ENCODE measurements around the gene NUDT21. TPM values are rescaled to one million over a fixed set of nuclear protein-coding genes. Genes with fewer than 3 reads are reported as not detected.

Gene NUDT21
- total RNA-seq, 1 donor from 2014 or later, result 239 TPM

DNA sequence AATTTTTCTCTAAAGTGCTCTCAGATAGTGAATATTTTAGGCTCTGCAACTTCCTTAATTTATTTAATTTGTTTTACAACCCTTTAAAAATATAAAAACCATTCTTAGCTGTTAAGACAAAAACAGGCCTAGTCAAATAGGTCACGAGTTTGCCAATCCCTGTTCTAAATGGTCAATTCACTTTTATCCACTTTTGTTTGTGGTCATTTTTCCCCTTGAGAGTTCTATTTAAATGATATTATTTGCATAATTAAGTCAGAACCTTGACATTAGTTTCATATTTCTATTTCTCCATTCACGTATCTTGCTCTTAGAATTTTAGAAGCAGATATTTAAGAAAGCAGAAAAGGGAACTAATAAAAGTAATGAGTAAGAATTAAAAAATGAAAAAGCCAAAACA, 29.8 kb downstream of the NUDT21 start:
- H3K4me3 Mint-ChIP-seq, result peak overlapping the region; percentile 34
- no peaks in the 10 kb centered on the region for H3K36me3 Mint-ChIP-seq (ENCODE audit: low read depth)
- DNase-seq (ENCODE audit: low read depth, low spot score), result no peak
- H3K27ac Mint-ChIP-seq (ENCODE audit: unreplicated experiment), result no peak overlapping the region
- peaks cover 45% of the 10 kb centered on the region for H3K4me1 Mint-ChIP-seq
- TF ChIP-seq, protein P1, sequence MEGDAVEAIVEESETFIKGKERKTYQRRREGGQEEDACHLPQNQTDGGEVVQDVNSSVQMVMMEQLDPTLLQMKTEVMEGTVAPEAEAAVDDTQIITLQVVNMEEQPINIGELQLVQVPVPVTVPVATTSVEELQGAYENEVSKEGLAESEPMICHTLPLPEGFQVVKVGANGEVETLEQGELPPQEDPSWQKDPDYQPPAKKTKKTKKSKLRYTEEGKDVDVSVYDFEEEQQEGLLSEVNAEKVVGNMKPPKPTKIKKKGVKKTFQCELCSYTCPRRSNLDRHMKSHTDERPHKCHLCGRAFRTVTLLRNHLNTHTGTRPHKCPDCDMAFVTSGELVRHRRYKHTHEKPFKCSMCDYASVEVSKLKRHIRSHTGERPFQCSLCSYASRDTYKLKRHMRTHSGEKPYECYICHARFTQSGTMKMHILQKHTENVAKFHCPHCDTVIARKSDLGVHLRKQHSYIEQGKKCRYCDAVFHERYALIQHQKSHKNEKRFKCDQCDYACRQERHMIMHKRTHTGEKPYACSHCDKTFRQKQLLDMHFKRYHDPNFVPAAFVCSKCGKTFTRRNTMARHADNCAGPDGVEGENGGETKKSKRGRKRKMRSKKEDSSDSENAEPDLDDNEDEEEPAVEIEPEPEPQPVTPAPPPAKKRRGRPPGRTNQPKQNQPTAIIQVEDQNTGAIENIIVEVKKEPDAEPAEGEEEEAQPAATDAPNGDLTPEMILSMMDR (conservative IDR thresholded peaks at IDR 0.05), result no peak
- H3K27me3 Mint-ChIP-seq (ENCODE audit: low read depth), result no peaks in the 10 kb centered on the region
- no peaks in the 10 kb centered on the region for H3K9me3 Mint-ChIP-seq

DNA sequence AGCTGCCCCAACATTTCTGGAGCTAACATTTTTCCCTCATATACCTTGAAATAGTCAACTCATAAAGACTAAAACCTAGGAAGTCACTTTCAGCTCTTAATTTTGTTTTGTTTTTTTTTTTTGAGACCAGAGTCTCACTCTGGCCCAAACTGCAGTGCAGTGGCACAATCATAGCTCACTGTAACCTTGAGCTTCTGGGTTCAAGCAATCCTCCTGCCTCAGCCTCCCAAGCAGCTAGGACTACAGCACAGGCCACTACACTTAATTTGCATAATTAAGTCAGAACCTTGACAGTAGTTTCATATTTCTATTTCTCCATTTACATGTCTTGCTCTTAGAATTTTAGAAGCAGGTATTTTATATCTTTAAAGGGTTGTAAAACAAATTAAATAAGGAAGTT, 30.5 kb downstream of the NUDT21 start:
- no peaks in the 10 kb centered on the region for H3K36me3 Mint-ChIP-seq (ENCODE audit: low read depth)
- H3K4me3 Mint-ChIP-seq, result peak overlapping the region; percentile 67
- TF ChIP-seq, protein P1 (conservative IDR thresholded peaks at IDR 0.05), result no peak
- DNase-seq (ENCODE audit: low read depth, low spot score), result no peak
- peaks cover 45% of the 10 kb centered on the region for H3K4me1 Mint-ChIP-seq
- H3K27me3 Mint-ChIP-seq (ENCODE audit: low read depth), result no peaks in the 10 kb centered on the region
- H3K9me3 Mint-ChIP-seq, result no peaks in the 10 kb centered on the region
- H3K27ac Mint-ChIP-seq (ENCODE audit: unreplicated experiment), result no peak overlapping the region

DNA sequence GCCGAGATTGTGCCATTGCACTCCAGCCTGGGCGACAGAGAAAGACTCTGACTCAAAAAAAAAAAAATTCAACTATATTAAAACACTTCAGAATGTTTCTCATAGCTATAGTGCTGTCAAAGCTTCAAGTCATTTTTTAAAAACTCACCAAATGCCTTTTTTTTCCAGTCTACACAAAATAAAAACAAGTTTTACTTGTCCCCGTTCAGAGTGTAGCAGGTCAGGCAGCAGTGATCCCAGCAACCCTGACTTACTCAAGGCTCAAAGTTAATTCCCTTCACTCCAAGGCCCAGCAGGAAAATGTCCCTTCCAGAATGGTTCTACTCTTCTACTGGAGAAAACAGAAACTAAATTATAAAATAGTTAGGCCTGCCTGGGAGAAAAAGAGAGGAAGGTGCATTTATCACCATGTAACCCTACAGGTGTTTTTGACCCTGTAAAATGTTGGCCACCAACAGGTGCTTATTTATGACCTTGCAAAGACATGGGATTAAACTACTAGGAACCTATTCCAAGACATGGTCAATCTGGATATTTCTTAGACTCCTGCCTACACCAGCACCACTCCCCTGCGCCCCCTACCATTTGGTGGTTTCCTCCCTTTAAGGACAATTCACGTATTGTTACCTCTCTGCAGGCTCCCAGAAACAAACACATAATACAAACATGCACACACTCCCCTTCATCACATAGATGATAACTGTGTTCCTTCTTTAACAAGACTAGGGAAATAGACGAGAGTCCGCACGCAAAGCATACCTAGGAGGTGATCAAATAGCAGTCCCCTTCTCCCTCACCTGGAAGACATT, 31.2 kb downstream of the NUDT21 start:
- DNase-seq (ENCODE audit: low read depth, low spot score), result no peak
- H3K9me3 Mint-ChIP-seq, result no peaks in the 10 kb centered on the region
- H3K27ac Mint-ChIP-seq (ENCODE audit: unreplicated experiment), result no peak overlapping the region
- peak overlapping the region; percentile 67 for H3K4me3 Mint-ChIP-seq
- no peaks in the 10 kb centered on the region for H3K27me3 Mint-ChIP-seq (ENCODE audit: low read depth)
- TF ChIP-seq, protein P1 (conservative IDR thresholded peaks at IDR 0.05), result no peak
- H3K36me3 Mint-ChIP-seq (ENCODE audit: low read depth), result no peaks in the 10 kb centered on the region
- H3K4me1 Mint-ChIP-seq, result peaks cover 50% of the 10 kb centered on the region

DNA sequence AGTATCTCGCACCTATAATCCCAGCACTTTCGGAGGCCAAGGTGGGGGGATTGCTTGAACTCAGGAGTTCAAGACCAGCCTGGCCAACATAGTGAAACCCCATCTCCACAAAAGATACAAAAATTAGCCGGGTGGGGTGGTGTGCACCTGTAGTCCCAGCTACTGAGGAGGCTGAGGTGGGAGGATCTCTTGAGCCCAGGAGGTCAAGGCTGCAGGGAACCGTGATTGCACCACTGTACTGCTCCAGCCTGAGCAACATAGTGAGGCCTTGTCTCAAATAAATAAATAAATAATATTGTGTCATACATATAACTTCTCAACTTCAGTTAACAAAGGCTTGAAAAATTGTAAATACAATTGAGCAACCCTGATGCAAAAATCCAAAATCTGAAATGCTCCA, 34.0 kb downstream of the NUDT21 start:
- H3K4me3 Mint-ChIP-seq, result no peak overlapping the region
- peaks cover 27% of the 10 kb centered on the region for H3K4me1 Mint-ChIP-seq
- H3K27ac Mint-ChIP-seq (ENCODE audit: unreplicated experiment), result no peak overlapping the region
- no peaks in the 10 kb centered on the region for H3K27me3 Mint-ChIP-seq (ENCODE audit: low read depth)
- DNase-seq (ENCODE audit: low read depth, low spot score), result no peak
- no peaks in the 10 kb centered on the region for H3K9me3 Mint-ChIP-seq
- TF ChIP-seq, protein P1 (conservative IDR thresholded peaks at IDR 0.05), result no peak
- H3K36me3 Mint-ChIP-seq (ENCODE audit: low read depth), result no peaks in the 10 kb centered on the region

DNA sequence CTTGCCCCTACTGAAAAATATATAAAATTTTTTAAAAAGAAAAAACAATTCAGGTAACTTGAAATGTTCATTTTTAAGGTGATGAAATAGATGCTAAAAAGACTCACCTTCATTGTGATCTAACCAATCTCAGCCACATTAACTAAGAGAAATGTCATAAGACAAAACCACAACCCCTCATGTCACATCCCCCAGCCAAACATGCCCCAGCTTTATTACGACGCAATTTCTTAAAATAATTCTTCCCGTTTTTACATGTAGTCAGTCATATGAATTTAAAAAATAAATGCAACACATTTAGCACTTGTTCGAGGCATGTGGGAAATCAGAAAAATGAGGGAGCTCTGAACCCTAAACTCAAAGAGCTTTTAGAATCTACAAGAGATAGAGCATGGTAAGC, 35.3 kb downstream of the NUDT21 start:
- TF ChIP-seq, protein P1 (conservative IDR thresholded peaks at IDR 0.05), result no peak
- H3K27me3 Mint-ChIP-seq (ENCODE audit: low read depth), result no peaks in the 10 kb centered on the region
- peaks cover 19% of the 10 kb centered on the region for H3K4me1 Mint-ChIP-seq
- H3K27ac Mint-ChIP-seq (ENCODE audit: unreplicated experiment), result no peak overlapping the region
- peaks cover 4% of the 10 kb centered on the region for H3K36me3 Mint-ChIP-seq (ENCODE audit: low read depth)
- no peak overlapping the region for H3K4me3 Mint-ChIP-seq
- no peaks in the 10 kb centered on the region for H3K9me3 Mint-ChIP-seq
- DNase-seq (ENCODE audit: low read depth, low spot score), result no peak

All from neural crest cell (in vitro differentiated cells).